Measurements from ENCODE around the gene SLC30A10.
"Not testable (repeated sequence)": the region's sequence is repeated elsewhere in the genome, so short reads cannot be mapped to it uniquely, and the experiment has no call there.

The SLC30A10 gene

GRCh38 chr1:219927956-219928790 lies at the start of gene SLC30A10:
TSS of gene SLC30A10 (minus strand) at chr1:219928557. CDS start at chr1:219928440, 117 bp downstream.
- DNase-seq, result no peak

GRCh38 chr1:219973213-219973612 lies 44.9 kb upstream of the SLC30A10 start:
- no peak for DNase-seq

GRCh38 chr1:219967361-219967760 lies 39.0 kb upstream of the SLC30A10 start:
- DNase-seq, result no peak

GRCh38 chr1:219966071-219966349 lies 37.7 kb upstream of the SLC30A10 start:
- no peak for DNase-seq

GRCh38 chr1:219965285-219966070 lies 37.1 kb upstream of the SLC30A10 start:
- DNase-seq, result no peak

- no peak for DNase-seq
Observed at GRCh38 chr1:219963432-219963831, 35.1 kb upstream of the SLC30A10 start.

- no peak for DNase-seq
Observed at GRCh38 chr1:219961684-219962083, 33.3 kb upstream of the SLC30A10 start.

- DNase-seq, result no peak
Observed at GRCh38 chr1:219959540-219960203, 31.3 kb upstream of the SLC30A10 start.

GRCh38 chr1:219958875-219959417 lies 30.6 kb upstream of the SLC30A10 start:
- DNase-seq, result no peak

- no peak for DNase-seq
Observed at GRCh38 chr1:219954736-219955421, 26.5 kb upstream of the SLC30A10 start.

- no peak for DNase-seq
Observed at GRCh38 chr1:219954052-219954451, 25.7 kb upstream of the SLC30A10 start.

GRCh38 chr1:219952361-219952760 lies 24.0 kb upstream of the SLC30A10 start:
- no peak for DNase-seq

- DNase-seq, result not testable (repeated sequence)
Observed at GRCh38 chr1:219949227-219949626, 20.9 kb upstream of the SLC30A10 start.

- not testable (repeated sequence) for DNase-seq
Observed at GRCh38 chr1:219948766-219949165, 20.4 kb upstream of the SLC30A10 start.

GRCh38 chr1:219945795-219946194 lies 17.4 kb upstream of the SLC30A10 start:
- no peak for DNase-seq

GRCh38 chr1:219941179-219942118 lies 13.1 kb upstream of the SLC30A10 start:
- DNase-seq, result no peak

GRCh38 chr1:219940707-219941106 lies 12.3 kb upstream of the SLC30A10 start:
- DNase-seq, result no peak

- peak; percentile 33 for DNase-seq
Observed at GRCh38 chr1:219938706-219939105, 10.3 kb upstream of the SLC30A10 start.

- DNase-seq, result not testable (repeated sequence)
Observed at GRCh38 chr1:219933763-219934162, 5.4 kb upstream of the SLC30A10 start.

- DNase-seq, result no peak
Observed at GRCh38 chr1:219931033-219931432, 2.7 kb upstream of the SLC30A10 start.

GRCh38 chr1:219928791-219929118 lies 398 bp upstream of the SLC30A10 start:
- no peak for DNase-seq
